Measurements from ENCODE around the gene GPR157.

GRCh38 chr1:9093581-9093980 lies 35.3 kb downstream of the GPR157 start:
- no peak for TF ChIP-seq EP300 (IDR thresholded peaks at IDR 0.05; ENCODE audit: borderline replicate concordance)
- no peak for TF ChIP-seq RAD21 (IDR thresholded peaks at IDR 0.05; ENCODE audit: low read depth)
- TF ChIP-seq TEAD4 (IDR thresholded peaks at IDR 0.05): no peak
- TF ChIP-seq TAF1 (IDR thresholded peaks at IDR 0.05; ENCODE audit: low read depth): no peak
- no peak for TF ChIP-seq REST (IDR thresholded peaks at IDR 0.05; ENCODE audit: low read depth)
- TF ChIP-seq EGR1 (IDR thresholded peaks at IDR 0.05): no peak
- no peak for TF ChIP-seq ZBTB7A (IDR thresholded peaks at IDR 0.05; ENCODE audit: low read depth)
- TF ChIP-seq CEBPB (IDR thresholded peaks at IDR 0.05): no peak
- TF ChIP-seq FOXM1 (IDR thresholded peaks at IDR 0.05; ENCODE audit: borderline replicate concordance, low read depth): no peak
- TF ChIP-seq USF1 (IDR thresholded peaks at IDR 0.05): no peak
- TF ChIP-seq TCF12 (IDR thresholded peaks at IDR 0.05; ENCODE audit: low read depth): no peak
- TF ChIP-seq MAX (IDR thresholded peaks at IDR 0.05): no peak
- TF ChIP-seq YY1 (IDR thresholded peaks at IDR 0.05; ENCODE audit: low read depth): no peak
- TF ChIP-seq CREB1 (IDR thresholded peaks at IDR 0.05; ENCODE audit: low read depth): no peak

Measured in Ishikawa (cell line).